HTERT RPE-1 (cell line): Measurements from ENCODE around the gene ATG9B.

ENCODE experiments used
- in situ Hi-C: fragments of 300-500 bp; cut with MboI; formaldehyde crosslinking; loops from 4 replicates; pipeline ENCODE4 v1.14.3; 2020; ENCODE audit warnings: low sequenced_read_pairs

The ATG9B gene, protein sequence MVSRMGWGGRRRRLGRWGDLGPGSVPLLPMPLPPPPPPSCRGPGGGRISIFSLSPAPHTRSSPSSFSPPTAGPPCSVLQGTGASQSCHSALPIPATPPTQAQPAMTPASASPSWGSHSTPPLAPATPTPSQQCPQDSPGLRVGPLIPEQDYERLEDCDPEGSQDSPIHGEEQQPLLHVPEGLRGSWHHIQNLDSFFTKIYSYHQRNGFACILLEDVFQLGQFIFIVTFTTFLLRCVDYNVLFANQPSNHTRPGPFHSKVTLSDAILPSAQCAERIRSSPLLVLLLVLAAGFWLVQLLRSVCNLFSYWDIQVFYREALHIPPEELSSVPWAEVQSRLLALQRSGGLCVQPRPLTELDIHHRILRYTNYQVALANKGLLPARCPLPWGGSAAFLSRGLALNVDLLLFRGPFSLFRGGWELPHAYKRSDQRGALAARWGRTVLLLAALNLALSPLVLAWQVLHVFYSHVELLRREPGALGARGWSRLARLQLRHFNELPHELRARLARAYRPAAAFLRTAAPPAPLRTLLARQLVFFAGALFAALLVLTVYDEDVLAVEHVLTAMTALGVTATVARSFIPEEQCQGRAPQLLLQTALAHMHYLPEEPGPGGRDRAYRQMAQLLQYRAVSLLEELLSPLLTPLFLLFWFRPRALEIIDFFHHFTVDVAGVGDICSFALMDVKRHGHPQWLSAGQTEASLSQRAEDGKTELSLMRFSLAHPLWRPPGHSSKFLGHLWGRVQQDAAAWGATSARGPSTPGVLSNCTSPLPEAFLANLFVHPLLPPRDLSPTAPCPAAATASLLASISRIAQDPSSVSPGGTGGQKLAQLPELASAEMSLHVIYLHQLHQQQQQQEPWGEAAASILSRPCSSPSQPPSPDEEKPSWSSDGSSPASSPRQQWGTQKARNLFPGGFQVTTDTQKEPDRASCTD

DNA sequence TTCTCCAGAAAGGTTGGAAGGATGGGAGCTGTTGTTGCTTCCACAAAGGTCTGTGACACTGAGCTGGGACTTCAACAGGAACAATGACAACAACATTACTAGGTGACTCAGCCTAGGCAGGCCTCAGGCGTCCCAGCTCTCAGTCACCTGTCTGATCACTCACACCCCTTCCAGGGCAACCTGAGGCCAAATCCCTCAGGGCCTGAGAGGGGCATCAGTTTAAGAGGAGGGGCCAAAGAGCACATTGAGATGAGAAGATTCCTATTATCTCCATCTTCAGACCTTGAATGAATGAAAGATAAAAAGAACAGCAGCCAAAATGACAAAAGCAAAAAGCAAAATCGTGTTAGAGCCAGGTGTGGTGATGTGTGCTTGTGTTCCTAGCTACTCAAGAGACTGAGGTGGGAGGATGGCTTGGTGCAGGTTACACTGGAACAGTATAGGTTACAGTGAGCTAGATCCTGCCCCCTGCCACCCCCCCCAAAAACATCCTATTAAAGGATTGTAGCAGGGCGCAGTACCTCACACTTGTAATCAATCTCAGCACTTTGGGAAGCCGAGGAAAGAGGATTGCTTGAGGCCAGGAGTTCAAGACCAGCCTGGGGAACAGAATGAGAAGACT lies at the start of gene ATG9B:
Gene ATG9B, minus strand, starts transcription at position 60 of the 622 bp plus-strand sequence. CDS start 71 bp downstream, outside the sequence.
- in situ Hi-C loops: no loop called here

DNA sequence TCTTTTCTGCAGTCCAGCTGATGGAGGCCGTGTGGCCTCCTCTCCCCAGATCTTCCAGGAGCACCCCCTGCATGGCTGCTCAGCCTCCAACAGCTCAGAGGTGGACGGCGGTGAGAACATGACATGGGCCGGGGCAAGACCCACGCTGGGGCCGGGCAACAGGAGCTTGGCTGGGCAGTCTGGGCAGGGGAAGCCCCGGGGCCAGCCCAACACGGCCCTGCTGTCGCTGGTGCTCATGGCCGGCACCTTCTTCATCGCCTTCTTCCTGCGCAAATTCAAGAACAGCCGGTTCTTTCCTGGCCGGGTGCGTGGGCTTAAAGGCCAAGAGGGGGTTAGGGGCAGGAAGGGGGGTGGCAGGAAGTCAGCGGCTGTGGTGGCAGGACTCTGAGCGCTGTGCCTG lies 49.7 kb upstream of the ATG9B start:
- in situ Hi-C loops: no loop called here

DNA sequence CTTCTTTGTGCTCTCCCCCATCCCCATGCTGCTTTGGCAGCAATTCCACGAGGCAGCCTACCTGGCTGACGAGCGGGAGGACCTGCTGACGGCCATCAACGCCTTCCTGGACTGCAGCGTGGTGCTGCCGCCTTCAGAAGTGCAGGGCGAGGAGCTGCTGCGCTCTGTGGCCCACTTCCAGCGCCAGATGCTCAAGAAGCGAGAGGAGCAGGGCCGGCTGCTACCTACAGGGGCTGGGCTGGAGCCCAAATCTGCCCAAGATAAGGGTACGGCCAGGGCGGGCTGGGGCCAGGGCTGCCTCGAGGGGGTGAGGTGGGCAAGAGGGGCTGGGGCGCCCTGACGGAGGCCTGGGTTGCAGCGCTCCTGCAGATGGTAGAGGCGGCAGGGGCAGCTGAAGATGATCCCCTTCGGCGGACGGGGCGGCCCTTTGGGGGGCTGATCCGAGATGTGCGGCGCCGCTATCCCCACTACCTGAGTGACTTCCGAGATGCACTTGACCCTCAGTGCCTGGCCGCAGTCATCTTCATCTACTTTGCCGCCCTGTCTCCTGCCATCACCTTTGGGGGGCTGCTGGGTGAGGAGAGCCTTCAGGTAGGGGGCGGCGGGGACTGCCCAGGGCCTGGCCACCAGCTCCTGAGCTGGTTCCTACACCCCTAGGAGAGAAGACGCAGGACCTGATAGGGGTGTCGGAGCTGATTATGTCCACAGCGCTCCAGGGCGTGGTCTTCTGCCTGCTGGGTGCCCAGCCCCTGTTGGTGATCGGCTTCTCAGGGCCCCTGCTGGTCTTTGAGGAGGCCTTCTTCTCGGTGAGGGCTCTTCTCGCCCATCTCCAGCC lies 47.0 kb upstream of the ATG9B start:
- in situ Hi-C loops: no loop called here

DNA sequence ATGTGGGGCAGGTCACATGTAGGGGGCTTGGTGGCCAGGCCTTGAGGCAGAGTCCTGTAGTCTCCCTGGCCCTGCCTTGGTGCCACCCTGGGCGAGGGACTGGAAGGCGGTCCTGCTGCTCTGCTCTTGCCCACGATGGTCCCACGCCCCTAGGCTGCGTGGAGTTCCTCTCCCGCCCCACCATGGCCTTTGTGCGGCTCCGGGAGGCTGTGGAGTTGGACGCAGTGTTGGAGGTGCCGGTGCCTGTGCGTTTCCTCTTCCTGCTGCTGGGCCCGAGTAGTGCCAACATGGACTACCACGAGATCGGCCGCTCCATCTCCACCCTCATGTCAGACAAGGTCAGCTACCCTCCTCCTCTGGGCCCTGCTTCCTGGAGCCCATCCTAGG lies 46.3 kb upstream of the ATG9B start:
- in situ Hi-C loops: no loop called here

DNA sequence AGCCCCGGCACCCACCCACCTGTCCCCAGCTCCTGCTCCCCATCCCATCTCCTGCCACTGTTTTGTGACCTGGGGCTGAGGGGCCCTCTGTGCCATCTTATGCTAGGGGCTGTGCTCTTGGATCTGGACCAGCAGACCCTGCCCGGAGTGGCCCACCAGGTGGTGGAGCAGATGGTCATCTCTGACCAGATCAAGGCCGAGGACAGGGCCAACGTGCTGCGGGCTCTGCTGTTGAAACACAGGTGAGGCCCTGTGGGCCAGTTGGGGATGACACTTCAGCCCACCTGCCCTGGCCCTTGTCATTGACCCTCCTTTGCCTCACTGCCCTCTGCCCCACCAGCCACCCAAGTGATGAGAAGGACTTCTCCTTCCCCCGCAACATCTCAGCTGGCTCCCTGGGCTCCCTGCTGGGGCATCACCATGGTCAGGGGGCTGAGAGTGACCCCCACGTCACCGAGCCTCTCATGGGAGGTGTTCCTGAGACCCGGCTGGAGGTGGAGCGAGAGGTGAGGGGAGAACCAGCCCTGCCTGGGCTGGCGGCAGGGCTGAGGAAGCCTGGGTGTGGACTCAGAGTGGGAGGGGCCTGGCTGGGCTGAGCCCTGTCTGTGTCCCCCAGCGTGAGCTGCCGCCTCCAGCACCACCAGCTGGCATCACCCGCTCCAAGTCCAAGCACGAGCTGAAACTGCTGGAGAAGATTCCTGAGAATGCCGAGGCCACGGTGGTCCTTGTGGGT lies 45.7 kb upstream of the ATG9B start:
- in situ Hi-C loops: no loop called here

DNA sequence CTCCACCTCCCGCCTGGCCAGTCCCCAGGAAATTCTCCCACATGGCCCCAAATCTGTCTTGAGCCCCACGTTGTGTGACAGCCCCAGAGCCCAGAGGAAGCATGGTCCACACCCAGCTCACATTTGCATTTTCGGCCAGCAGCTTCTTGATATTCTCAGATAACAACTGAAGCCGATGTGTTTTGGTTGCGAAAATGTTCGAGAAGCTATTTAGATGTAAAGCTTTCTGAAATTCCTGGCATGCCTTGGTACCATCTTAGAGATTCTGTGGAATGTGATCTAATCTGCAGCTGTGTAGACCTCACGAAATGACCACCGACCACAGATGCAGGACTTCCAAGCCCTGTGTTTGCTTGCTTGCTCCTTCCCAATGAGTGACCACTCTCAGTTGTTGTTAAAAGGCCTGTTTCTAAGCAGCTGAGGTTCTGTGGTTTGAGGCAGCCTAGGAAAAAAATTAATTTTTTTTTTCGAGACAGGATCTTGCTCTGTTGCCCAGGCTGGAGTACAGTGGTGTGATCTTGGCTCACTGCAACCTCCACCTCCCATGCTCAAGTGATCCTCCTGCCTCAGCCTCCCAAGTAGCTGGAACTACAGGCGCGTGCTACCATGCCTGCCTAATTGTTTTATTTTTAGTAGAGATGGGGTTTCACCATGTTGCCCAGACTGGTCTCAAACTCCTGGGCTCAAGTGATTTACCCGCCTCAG lies 43.9 kb upstream of the ATG9B start:
- in situ Hi-C loops: no loop called here

DNA sequence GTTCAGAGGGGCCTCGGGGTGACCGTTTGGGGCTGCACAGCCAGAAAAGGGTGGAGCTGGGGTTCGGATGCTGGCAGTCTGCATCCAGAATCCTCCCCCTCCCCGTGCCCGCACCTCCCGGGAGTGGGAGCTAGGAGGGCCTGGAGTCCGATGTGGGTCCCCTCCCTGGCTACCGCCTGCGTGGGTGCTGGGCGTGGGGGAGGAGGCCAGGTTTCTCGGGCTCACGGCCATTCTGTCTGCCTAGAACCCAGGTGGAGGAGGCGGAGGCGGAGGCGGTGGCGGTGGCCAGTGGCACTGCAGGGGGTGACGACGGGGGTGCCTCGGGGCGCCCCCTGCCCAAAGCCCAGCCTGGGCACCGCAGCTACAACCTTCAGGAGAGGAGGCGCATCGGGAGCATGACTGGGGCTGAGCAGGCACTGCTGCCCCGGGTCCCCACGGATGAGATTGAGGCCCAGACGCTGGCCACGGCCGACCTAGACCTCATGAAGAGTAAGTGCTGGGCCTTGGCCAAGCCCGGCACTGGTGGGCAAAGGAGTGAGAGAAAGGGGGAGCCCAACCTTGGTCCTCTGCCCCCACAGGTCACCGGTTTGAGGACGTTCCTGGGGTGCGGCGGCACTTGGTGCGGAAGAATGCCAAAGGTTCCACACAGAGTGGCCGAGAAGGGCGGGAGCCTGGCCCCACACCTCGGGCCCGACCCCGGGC lies 42.1 kb upstream of the ATG9B start:
- in situ Hi-C loops: no loop called here

DNA sequence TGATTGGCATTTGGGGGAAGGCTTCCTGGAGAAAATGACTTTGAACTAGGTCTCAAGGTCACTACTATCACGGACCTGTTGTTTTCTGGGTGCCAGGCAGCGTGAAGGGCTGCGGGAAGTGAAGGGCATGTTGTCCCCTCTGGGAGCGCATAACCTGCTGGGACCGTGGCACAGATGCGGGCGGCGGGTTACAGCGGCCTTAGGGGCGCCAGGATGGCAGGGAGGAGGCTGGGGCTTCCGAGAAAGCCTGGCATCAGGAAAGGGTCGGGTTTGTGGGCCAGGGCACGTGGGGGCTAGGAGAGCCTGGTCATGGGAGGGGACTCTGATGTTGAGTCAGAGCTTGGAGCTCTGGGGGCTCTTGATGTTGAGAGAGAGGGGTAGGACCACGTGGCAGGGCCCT lies 41.2 kb upstream of the ATG9B start:
- in situ Hi-C loops: no loop called here

DNA sequence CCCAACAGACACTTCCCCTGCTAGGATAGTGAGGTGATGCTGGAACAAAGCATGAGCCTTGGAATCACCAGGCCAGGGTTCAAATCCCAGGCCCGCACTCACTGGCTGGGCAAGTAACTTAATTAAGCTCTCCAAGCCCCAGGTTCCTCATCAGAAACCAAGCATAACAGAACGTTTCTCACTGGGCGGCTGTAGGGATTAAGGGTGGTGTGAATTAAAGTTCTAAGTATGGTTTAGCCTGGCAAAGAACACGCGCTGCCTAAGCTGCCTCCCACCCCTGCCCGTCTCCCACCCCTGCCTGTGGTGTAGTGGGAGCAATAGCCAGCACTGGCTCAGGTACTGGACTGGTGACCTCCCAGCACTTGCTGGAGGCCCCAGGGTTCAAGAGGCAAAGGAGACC lies 40.7 kb upstream of the ATG9B start:
- in situ Hi-C loops: no loop called here

DNA sequence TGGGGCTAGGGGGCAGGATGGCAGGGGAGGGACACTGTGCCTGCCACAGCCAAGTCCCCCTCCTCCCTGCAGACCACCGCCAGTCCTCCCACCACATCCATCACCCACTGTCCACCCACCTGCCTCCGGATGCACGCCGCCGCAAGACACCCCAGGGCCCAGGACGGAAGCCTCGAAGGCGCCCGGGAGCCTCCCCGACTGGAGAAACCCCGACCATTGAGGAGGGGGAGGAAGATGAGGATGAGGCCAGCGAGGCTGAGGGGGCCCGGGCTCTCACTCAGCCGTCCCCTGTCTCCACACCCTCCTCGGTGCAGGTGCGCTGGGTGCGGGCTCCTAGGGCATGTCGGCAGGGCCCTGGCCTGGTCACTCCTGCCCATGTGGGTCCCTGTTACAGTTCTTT lies 40.2 kb upstream of the ATG9B start:
- in situ Hi-C loops: no loop called here

DNA sequence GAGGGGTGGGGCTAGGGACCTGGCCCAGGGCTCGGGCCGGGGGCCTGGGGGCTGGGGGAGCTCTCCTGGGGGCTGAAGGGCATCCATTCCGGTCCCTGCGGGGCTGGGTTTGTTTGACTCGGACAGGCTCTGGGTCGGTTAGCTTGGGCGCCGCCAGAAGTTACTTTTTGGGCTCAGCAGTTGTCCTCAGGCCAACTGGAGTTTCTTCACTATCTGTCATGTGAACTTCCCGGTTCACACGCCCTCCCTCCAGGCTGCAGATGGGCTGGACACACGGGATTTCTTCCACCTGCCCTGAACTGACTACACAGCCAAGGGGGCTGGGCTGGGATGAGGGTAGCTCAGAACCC lies 38.9 kb upstream of the ATG9B start:
- in situ Hi-C loops: no loop called here

DNA sequence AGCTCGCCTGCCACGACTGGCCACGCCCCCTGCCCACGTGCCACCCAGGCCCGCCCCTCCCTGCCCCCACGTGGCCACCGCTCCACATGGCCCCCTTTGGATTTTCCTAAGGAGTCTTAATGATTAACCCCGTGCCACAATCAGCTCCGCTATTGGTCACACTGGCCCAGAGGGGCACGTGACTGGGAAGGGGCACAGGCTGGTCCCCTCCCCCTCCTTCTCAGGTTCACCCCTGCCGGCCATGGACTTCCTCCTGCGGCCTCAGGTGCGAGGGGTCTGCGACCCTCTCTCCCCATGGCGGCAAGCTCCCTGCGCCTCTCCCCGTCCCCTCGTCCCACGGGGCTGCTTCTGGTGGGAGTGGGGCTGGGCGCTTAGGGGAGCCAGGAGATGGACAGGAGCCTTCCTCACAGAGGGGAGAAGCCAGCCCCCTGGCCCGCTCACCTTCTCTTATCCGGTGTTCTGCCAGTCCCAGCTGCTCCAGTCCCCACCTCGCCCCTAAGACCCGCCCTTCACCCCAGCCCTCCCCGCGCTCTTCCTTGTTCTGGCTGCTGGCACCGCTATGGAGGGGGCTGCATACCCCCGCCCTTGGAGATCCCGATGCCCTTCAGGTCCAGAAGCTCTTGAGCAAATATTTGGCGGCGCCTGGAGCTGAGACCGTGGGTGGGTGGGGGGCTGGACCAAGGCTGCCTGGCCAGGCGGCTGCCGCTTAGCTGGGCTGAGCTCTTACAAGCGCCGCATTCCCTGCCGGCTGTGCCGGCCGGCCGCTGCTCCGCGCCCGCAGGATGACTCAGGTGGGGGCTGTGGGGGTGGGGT lies 38.3 kb upstream of the ATG9B start:
- in situ Hi-C loops: no loop called here

DNA sequence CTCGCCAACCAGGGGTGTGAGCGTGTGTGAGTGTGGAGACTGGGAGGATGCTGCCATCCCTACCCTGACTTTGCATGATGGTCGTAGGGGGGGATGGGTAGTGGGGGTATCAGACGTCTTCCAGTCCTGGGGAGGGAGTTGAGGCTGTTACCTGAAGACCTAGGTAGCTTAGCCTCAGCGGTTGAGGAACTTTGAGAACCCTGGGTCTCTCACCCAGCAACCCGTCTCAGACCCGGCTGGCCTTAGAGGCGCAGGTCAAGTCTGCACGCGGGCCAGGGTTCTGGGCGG lies 37.8 kb upstream of the ATG9B start:
- in situ Hi-C loops: no loop called here

DNA sequence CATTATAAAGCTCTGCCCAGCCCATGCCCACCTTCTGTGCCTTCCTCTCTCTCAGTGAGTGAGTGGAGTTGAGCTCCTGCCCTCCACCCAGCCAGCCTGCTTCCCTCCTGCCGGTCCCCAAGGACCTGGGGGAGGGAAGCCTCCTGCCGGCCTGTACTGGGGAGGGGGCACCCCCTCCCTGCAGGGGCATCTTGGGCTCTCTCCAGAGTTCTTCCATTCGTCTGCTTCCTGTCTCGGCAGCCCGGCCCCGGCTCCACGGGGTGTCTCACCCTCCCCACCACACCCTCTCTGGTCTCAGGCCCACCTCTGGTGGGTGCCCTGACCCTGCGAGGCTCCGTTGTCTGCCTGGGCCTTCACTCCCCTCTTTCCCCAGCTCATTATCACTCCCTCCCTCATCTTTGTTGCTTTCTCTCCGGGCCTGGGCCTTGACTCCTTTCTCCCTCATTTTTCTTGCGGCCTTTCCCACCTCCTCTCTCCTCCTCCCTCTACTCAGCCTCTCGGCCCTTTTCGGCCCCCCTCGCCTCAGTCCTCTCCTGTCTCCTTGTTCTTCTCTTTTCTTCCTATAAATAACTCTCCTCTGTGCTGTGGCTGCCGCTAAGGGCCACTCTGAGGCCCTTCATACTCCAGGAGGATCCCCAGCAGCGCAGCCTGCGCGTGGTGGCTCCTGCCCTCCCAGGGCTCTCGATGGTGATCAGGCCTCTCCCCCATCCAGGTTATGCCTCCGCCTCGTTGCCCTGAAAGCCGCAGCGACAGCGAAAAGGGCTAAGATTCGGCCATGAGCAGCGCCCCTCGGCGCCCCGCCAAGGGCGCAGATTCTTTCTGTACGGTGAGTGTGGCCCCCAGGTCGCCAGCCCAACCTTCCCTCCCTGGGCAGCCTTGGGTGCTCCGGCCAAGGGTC lies 37.2 kb upstream of the ATG9B start:
- in situ Hi-C loops: no loop called here

DNA sequence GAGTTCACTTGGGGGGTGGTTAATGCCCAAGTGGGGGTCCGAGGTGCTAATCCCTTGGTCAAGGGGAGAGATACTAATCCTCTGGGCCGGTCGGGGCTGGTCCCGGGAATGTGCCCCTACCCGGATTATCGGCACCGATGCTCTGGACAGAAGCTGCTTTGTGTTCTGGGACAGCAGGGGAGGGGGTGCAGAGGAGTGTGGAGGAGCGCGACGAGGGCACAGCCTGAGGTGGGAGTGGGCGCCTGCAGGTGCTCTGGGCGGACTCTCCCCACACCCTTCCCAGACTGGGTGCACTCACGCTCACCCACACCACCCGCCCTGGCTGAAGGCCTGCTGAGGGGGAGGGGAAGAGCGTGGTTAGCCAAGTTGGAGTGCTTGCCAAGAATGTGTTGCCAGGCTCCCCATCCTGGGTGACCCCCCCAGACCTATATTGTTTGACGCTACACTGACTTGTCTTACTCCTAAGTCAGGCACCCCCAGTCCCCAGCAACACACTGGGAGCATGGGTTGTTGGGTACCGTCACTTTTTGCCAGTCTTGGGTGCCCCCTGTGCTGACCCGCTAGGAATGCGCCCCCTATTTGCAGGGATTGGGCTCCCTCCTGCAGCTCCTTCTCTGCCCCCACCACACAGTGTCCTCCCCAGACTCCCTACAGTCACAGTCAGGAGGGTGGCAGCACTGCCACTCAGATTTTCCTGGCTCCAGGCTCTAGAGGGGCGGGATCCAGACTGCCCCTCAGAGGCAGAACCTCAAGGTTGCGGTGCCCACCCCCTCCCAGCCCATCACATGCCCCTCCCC lies 36.3 kb upstream of the ATG9B start:
- in situ Hi-C loops: no loop called here

DNA sequence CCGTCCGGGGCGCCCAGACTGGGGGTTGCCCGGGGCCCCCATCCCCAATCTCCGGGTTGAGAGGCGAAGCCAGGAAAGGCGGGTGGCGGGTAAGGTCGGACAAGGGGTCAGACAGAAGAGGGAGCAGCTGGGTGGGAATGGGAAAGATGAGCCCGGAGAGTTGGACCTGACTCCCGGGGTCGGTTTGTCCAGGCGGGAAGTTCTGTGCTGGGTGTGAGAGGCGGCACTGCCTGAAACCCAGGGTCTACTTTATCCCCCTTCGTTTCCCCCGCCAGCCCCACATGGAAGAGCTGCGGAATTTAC lies 35.8 kb upstream of the ATG9B start:
- in situ Hi-C loops: no loop called here
